HEK293 (cell line): ENCODE measurements around the gene SPRED3.

ENCODE experiments used
- CTCF ChIA-PET: fragments of 350-600 bp; formaldehyde crosslinking; extraction: SDS; loops from one replicate; lab custom pipeline; 2021; ENCODE audit warnings: antibody characterized with exemption; lab: Yijun Ruan, JAX
- POLR2A ChIA-PET: fragments of 300-600 bp; formaldehyde crosslinking; extraction: SDS; loops from one replicate; lab custom pipeline; 2020; ENCODE audit warnings: antibody characterized with exemption, inconsistent platforms; lab: Yijun Ruan, JAX
- H3K27ac ChIP-seq: fragments of 200-500 bp; sonication (Bioruptor generic); 2 replicates; pipeline ENCODE4 v1.5.1; 2014; ENCODE audit warnings: low read depth, low read length, control low read depth, inconsistent platforms; ENCODE audit errors: extremely low read depth
- H3K36me3 ChIP-seq, 2 experiments: fragments of 200-500 bp in 1 of 2; sonication (Bioruptor generic) in 1 of 2; 1 replicate in 1 of 2; 2 replicates in 1 of 2; pipeline ENCODE4 v1.5.1; 2014 to 2017; ENCODE audit warnings: inconsistent platforms in 2 of 2, low read length in 2 of 2; ENCODE audit not compliant: control insufficient read depth in 2 of 2, insufficient read depth in 1 of 2
- H3K4me1 ChIP-seq: fragments of 200-500 bp; sonication (Bioruptor generic); 2 replicates; pipeline ENCODE4 v1.5.1; 2014; ENCODE audit warnings: mild to moderate bottlenecking, low read length, inconsistent platforms; ENCODE audit not compliant: control insufficient read depth, insufficient read depth
- H3K4me3 ChIP-seq: 2 replicates; pipeline ENCODE4 v1.5.1; 2011; ENCODE audit warnings: low read depth, mild to moderate bottlenecking, control low read depth, low read length, moderate library complexity
- H3K9me3 ChIP-seq: fragments of 200-500 bp; sonication (Bioruptor generic); 2 replicates; pipeline ENCODE4 v1.5.1; 2014; ENCODE audit warnings: low read depth, low read length, inconsistent platforms; ENCODE audit not compliant: control insufficient read depth, insufficient read depth
- GLI2 ChIP-seq: fragments of 450-650 bp; formaldehyde crosslinking; IDR thresholded peaks from 2 replicates; pipeline ENCODE4; 2017; ENCODE audit warnings: missing biosample characterization, missing genetic modification characterization, low read depth, borderline replicate concordance
- GLIS2 ChIP-seq: fragments of 450-650 bp; formaldehyde crosslinking; IDR thresholded peaks from 2 replicates; pipeline ENCODE4 v1.5.1; 2016; ENCODE audit warnings: missing biosample characterization, missing genetic modification characterization
- IKZF3 ChIP-seq: fragments of 450-650 bp; IDR thresholded peaks from 2 replicates; pipeline ENCODE4 v1.5.0; 2018; ENCODE audit warnings: missing biosample characterization, mild to moderate bottlenecking, missing genetic modification characterization, moderate library complexity
- KLF16 ChIP-seq: fragments of 450-650 bp; formaldehyde crosslinking; IDR thresholded peaks from 2 replicates; pipeline ENCODE4 v1.5.1; 2017; ENCODE audit warnings: missing biosample characterization, missing genetic modification characterization
- PATZ1 ChIP-seq: fragments of 450-650 bp; formaldehyde crosslinking; IDR thresholded peaks from 2 replicates; pipeline ENCODE4 v1.5.1; 2016; ENCODE audit warnings: missing biosample characterization, missing genetic modification characterization
- PRDM10 ChIP-seq: fragments of 450-650 bp; formaldehyde crosslinking; IDR thresholded peaks from 2 replicates; pipeline ENCODE4 v1.5.1; 2016; ENCODE audit warnings: missing biosample characterization, missing genetic modification characterization
- REPIN1 ChIP-seq: fragments of 450-650 bp; formaldehyde crosslinking; IDR thresholded peaks from 2 replicates; pipeline ENCODE4 v1.5.1; 2017; ENCODE audit warnings: missing biosample characterization, missing genetic modification characterization, low read depth
- SCRT2 ChIP-seq: fragments of 450-650 bp; formaldehyde crosslinking; IDR thresholded peaks from 2 replicates; pipeline ENCODE4 v1.5.1; 2016; ENCODE audit warnings: missing biosample characterization, missing genetic modification characterization
- ZFP69B ChIP-seq: fragments of 450-650 bp; formaldehyde crosslinking; IDR thresholded peaks from 2 replicates; pipeline ENCODE4 v1.5.1; 2016; ENCODE audit warnings: missing biosample characterization, missing genetic modification characterization
- ZNF16 ChIP-seq: fragments of 450-650 bp; formaldehyde crosslinking; IDR thresholded peaks from 2 replicates; pipeline ENCODE4 v1.5.1; 2016; ENCODE audit warnings: low read depth, missing biosample characterization, missing genetic modification characterization
- ZNF239 ChIP-seq: fragments of 450-650 bp; formaldehyde crosslinking; IDR thresholded peaks from 2 replicates; pipeline ENCODE4 v1.5.1; 2016; ENCODE audit warnings: missing biosample characterization, missing genetic modification characterization
- ZNF335 ChIP-seq: fragments of 450-650 bp; formaldehyde crosslinking; conservative IDR thresholded peaks from 2 replicates; pipeline ENCODE4 v1.5.1; 2016; ENCODE audit warnings: missing biosample characterization, missing genetic modification characterization
- ZNF366 ChIP-seq: fragments of 450-650 bp; formaldehyde crosslinking; conservative IDR thresholded peaks from 2 replicates; pipeline ENCODE4 v1.5.1; 2016; ENCODE audit warnings: missing biosample characterization, missing genetic modification characterization
- ZNF404 ChIP-seq: fragments of 450-650 bp; formaldehyde crosslinking; IDR thresholded peaks from 2 replicates; pipeline ENCODE4 v1.5.1; 2017; ENCODE audit warnings: missing biosample characterization, missing genetic modification characterization
- ZNF488 ChIP-seq: fragments of 450-650 bp; formaldehyde crosslinking; IDR thresholded peaks from 2 replicates; pipeline ENCODE4 v1.5.1; 2016; ENCODE audit warnings: missing biosample characterization, missing genetic modification characterization
- ZNF529 ChIP-seq: fragments of 450-650 bp; formaldehyde crosslinking; IDR thresholded peaks from 2 replicates; pipeline ENCODE4 v1.5.1; 2017; ENCODE audit warnings: missing genetic modification characterization, missing biosample characterization; ENCODE audit not compliant: insufficient replicate concordance
- ZNF837 ChIP-seq: fragments of 450-650 bp; formaldehyde crosslinking; IDR thresholded peaks from 2 replicates; pipeline ENCODE4 v1.5.1; 2016; ENCODE audit warnings: missing biosample characterization, missing genetic modification characterization
- ZSCAN30 ChIP-seq: fragments of 450-650 bp; IDR thresholded peaks from 2 replicates; pipeline ENCODE4 v1.5.1; 2018; ENCODE audit warnings: missing biosample characterization, mild to moderate bottlenecking, missing genetic modification characterization, moderate library complexity
- ZSCAN5A ChIP-seq: fragments of 450-650 bp; formaldehyde crosslinking; IDR thresholded peaks from 2 replicates; pipeline ENCODE4 v1.5.1; 2016; ENCODE audit warnings: missing biosample characterization, missing genetic modification characterization
- TF ChIP-seq, protein P1 (sequence below): fragments of 450-650 bp; formaldehyde crosslinking; IDR thresholded peaks from 2 replicates; pipeline ENCODE4 v1.5.1; 2016; ENCODE audit warnings: missing biosample characterization, missing genetic modification characterization
- TF ChIP-seq, protein P2 (sequence below): fragments of 450-650 bp; formaldehyde crosslinking; IDR thresholded peaks from 2 replicates; pipeline ENCODE4 v1.5.1; 2016; ENCODE audit warnings: missing biosample characterization, missing genetic modification characterization
- TF ChIP-seq, protein P3 (sequence below): fragments of 450-650 bp; formaldehyde crosslinking; IDR thresholded peaks from 2 replicates; pipeline ENCODE4 v1.5.1; 2017; ENCODE audit warnings: missing biosample characterization, mild to moderate bottlenecking, missing genetic modification characterization, moderate library complexity
- TF ChIP-seq, protein P4 (sequence below): fragments of 450-650 bp; formaldehyde crosslinking; optimal IDR thresholded peaks from 2 replicates; pipeline ENCODE3; 2016; ENCODE audit warnings: missing biosample characterization, mild to moderate bottlenecking, missing genetic modification characterization

The SPRED3 gene

DNA sequence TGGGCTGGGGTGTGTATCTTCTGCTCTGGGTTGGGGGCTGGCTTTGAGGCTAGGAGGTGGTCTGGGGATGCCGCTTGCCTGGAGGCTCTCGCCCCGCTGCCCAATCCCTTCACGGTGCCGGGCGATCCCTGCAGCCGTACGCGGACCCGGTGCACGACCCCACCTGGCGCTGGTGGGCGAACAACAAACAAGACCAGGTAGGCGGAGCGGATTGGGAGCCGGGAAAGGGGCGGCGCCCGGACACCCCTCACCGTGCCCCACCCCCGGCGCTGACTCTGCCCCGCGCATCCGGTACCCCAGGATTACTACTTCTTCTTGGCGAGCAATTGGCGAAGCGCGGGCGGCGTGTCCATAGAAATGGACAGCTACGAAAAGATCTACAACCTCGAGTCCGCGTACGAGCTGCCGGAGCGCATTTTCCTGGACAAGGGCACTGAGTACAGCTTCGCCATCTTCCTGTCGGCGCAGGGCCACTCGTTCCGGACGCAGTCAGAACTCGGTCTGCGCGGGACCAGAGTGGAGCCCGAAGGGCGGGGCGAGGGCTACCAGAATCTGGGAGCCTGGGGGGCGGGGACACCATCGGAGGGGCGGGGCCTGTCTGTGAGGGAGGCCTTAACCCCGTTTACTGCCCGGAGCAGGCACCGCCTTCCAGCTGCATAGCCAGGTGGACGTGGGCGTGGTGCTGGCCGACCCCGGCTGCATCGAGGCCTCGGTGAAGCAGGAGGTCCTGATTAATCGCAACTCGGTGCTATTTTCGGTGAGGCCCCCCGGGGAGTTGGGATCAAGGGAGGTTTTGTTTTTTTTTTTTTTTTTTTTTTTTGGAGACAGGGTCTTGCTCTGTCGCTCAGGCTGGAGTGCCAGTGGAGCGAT, 26.2 kb upstream of the SPRED3 start:
- Histone ChIP-seq H3K4me1 (peaks cover 10% of the 10 kb centered on the region), H3K27ac (peak overlapping the region; percentile 58), H3K36me3 (no peaks in the 10 kb centered on the region; a peak in 1 of 3 replicates), H3K9me3 (no peaks in the 10 kb centered on the region), H3K4me3 (peak overlapping the region; percentile 55)
- ChIA-PET POLR2A (interaction anchor here (0.6 to 2.8 kb wide), 15 partner anchors 9 to 1040 kb away, joined by 3 to 49 read pairs (median 5); partner anchors contain the start of genes EIF3K, FAM98C, GGN and KCNK6), CTCF (interaction anchor here (0.6 to 1.4 kb wide), 8 partner anchors 12 to 1855 kb away, joined by 3 to 5 read pairs (median 4); partner anchors contain the start of genes CATSPERG, FAM98C and PSMD8)
- TF ChIP-seq ZSCAN30 (tag by site-specific recombination) = 0 out of 2 replicates have a peak, but pooled peaks have one; percentile 28
- 0 out of 2 replicates have a peak, but pooled peaks have one; percentile 44 for TF ChIP-seq ZSCAN5A (tag by site-specific recombination)
- peak; percentile 94 for TF ChIP-seq PATZ1 (tag by site-specific recombination)
- no peak for TF ChIP-seq ZNF529 (tag by site-specific recombination)
- TF ChIP-seq, protein P1, sequence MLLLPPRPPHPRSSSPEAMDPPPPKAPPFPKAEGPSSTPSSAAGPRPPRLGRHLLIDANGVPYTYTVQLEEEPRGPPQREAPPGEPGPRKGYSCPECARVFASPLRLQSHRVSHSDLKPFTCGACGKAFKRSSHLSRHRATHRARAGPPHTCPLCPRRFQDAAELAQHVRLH (tag by site-specific recombination) = peak; percentile 57; the same call in 1 of the 2 replicates
- no peak for TF ChIP-seq ZNF239 (tag by site-specific recombination)
- peak; percentile 44; the same call in 1 of the 2 replicates for TF ChIP-seq ZNF366 (tag by site-specific recombination)
- no peak for TF ChIP-seq ZNF837 (tag by site-specific recombination)
- TF ChIP-seq ZFP69B = peak; percentile 75
- TF ChIP-seq SCRT2 (tag by site-specific recombination) = no peak
- peak; percentile 41; the same call in 1 of the 2 replicates for TF ChIP-seq IKZF3 (tag by site-specific recombination)
- peak; percentile 95 for TF ChIP-seq ZNF335 (tag by site-specific recombination)
- TF ChIP-seq, protein P2, sequence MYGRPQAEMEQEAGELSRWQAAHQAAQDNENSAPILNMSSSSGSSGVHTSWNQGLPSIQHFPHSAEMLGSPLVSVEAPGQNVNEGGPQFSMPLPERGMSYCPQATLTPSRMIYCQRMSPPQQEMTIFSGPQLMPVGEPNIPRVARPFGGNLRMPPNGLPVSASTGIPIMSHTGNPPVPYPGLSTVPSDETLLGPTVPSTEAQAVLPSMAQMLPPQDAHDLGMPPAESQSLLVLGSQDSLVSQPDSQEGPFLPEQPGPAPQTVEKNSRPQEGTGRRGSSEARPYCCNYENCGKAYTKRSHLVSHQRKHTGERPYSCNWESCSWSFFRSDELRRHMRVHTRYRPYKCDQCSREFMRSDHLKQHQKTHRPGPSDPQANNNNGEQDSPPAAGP (tag by site-specific recombination) = peak; percentile 50; the same call in 1 of the 2 replicates
- no peak for TF ChIP-seq REPIN1
- TF ChIP-seq, protein P3, sequence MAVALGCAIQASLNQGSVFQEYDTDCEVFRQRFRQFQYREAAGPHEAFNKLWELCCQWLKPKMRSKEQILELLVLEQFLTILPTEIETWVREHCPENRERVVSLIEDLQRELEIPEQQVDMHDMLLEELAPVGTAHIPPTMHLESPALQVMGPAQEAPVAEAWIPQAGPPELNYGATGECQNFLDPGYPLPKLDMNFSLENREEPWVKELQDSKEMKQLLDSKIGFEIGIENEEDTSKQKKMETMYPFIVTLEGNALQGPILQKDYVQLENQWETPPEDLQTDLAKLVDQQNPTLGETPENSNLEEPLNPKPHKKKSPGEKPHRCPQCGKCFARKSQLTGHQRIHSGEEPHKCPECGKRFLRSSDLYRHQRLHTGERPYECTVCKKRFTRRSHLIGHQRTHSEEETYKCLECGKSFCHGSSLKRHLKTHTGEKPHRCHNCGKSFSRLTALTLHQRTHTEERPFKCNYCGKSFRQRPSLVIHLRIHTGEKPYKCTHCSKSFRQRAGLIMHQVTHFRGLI (tag by site-specific recombination) = no peak
- TF ChIP-seq ZNF488 (tag by site-specific recombination) = no peak
- peak; percentile 86 for TF ChIP-seq PRDM10 (tag by site-specific recombination)
- no peak for TF ChIP-seq GLI2 (tag by site-specific recombination)
- TF ChIP-seq ZNF16 (tag by site-specific recombination) = no peak
- peak; percentile 94 for TF ChIP-seq KLF16
- TF ChIP-seq ZNF404 (tag by site-specific recombination) = no peak
- peak; percentile 100 for TF ChIP-seq GLIS2 (tag by site-specific recombination)
- TF ChIP-seq, protein P4, sequence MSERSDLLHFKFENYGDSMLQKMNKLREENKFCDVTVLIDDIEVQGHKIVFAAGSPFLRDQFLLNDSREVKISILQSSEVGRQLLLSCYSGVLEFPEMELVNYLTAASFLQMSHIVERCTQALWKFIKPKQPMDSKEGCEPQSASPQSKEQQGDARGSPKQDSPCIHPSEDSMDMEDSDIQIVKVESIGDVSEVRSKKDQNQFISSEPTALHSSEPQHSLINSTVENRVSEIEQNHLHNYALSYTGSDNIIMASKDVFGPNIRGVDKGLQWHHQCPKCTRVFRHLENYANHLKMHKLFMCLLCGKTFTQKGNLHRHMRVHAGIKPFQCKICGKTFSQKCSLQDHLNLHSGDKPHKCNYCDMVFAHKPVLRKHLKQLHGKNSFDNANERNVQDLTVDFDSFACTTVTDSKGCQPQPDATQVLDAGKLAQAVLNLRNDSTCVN (tag by site-specific recombination) = peak; percentile 66
